Ascending aorta (tissue), 2 donors: ENCODE measurements around the gene C16orf74. TPM values are rescaled to one million over a fixed set of nuclear protein-coding genes. Genes with fewer than 3 reads are reported as not detected.

Experiments used
- DNase-seq, 2 donors: peaks; one replicate each; pipeline ENCODE4 v3.0.0-alpha.2; 2019; ENCODE audit warnings: low spot score in 2 of 2
- H3K27ac ChIP-seq, 2 donors: fragments of 200-600 bp; sonication (generic); one replicate each; pipeline ENCODE4 v1.5.1; 2016 to 2017; ENCODE audit warnings: mild to moderate bottlenecking in 1 of 2
- H3K27me3 ChIP-seq: fragments of 200-600 bp; sonication (generic); one replicate; pipeline ENCODE4 v1.5.1; 2017
- H3K36me3 ChIP-seq, 2 donors: fragments of 200-600 bp; sonication (generic); one replicate each; pipeline ENCODE4 v1.5.1; 2016
- H3K4me1 ChIP-seq, 2 donors: fragments of 200-600 bp; sonication (generic); one replicate each; pipeline ENCODE4 v1.5.1; 2016 to 2017; ENCODE audit warnings: mild to moderate bottlenecking in 1 of 2
- H3K4me3 ChIP-seq, 2 donors: fragments of 200-600 bp; sonication (generic); one replicate each; pipeline ENCODE4 v1.5.1; 2016 to 2017; ENCODE audit warnings: mild to moderate bottlenecking in 1 of 2
- H3K9me3 ChIP-seq, 2 donors: fragments of 200-600 bp; sonication (generic); one replicate each; pipeline ENCODE4 v1.5.1; 2016
- intact Hi-C: fragments of 100-400 bp; cut with DNase I; formaldehyde crosslinking; loops from one replicate; pipeline ENCODE4 v1.15.1; 2023
- total RNA-seq: library from RNA; depleted of rRNA; stranded (reverse); fragments of >200 nt; gene quantifications from one replicate; pipeline ENCODE4 v1.1.0, GENCODE V29; 2016
- TF ChIP-seq, protein P1 (sequence below), 3 experiments: fragments of 200-600 bp in 2 of 3; fragments of 450-650 bp in 1 of 3; sonication (generic) in 2 of 3; IDR thresholded peaks; one replicate each; pipeline ENCODE4 v1.5.1; 2016 to 2019; ENCODE audit warnings: antibody characterized with exemption in 3 of 3, mild to moderate bottlenecking in 1 of 3, moderate library complexity in 1 of 3

C16orf74 gene
- total RNA-seq, 1 donor from 2014 or later: not detected

DNA sequence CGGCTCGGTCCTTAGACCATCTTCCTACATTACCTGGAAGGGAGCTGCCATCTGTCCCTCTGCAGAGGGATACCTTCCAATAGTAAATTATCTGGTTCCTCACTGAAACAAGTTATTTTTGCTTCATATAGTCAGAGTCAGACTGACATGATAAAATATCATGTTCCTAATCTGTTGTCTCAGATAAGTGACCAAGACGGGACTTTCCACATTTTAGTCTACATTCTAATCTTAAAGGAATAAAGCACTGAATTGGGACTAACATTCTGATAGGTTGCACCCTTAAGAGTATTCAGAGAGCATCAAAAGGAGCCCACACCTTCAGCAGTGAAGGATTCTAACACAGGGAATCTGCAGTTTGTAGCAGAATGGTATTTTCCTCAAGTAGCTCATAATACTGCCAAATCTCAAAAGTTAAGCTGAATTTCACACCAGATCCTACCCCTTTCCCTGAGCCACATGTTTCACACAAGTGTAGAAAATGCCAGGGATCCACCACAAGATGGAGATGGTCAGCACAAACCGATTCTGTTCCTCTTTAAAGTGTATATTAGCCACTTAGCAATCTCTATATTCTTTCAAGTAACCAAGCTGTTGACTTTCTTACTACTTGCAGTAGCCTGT is 75.5 kb downstream of the C16orf74 start:
- Histone ChIP-seq H3K27ac (no peak overlapping the region), H3K36me3 (peaks cover 23 to 40% of the 10 kb centered on the region in 2 donors), H3K4me3 (no peak overlapping the region), H3K4me1 (peaks cover 0 to 2% of the 10 kb centered on the region in 2 donors), H3K9me3 (no peaks in the 10 kb centered on the region), H3K27me3 (no peaks in the 10 kb centered on the region)
- TF ChIP-seq, protein P1, sequence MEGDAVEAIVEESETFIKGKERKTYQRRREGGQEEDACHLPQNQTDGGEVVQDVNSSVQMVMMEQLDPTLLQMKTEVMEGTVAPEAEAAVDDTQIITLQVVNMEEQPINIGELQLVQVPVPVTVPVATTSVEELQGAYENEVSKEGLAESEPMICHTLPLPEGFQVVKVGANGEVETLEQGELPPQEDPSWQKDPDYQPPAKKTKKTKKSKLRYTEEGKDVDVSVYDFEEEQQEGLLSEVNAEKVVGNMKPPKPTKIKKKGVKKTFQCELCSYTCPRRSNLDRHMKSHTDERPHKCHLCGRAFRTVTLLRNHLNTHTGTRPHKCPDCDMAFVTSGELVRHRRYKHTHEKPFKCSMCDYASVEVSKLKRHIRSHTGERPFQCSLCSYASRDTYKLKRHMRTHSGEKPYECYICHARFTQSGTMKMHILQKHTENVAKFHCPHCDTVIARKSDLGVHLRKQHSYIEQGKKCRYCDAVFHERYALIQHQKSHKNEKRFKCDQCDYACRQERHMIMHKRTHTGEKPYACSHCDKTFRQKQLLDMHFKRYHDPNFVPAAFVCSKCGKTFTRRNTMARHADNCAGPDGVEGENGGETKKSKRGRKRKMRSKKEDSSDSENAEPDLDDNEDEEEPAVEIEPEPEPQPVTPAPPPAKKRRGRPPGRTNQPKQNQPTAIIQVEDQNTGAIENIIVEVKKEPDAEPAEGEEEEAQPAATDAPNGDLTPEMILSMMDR (IDR thresholded peaks at IDR 0.05): peak in 1 of 3 experiments; percentile 24
- intact Hi-C loops: no loop called here
- DNase-seq: no peak

DNA sequence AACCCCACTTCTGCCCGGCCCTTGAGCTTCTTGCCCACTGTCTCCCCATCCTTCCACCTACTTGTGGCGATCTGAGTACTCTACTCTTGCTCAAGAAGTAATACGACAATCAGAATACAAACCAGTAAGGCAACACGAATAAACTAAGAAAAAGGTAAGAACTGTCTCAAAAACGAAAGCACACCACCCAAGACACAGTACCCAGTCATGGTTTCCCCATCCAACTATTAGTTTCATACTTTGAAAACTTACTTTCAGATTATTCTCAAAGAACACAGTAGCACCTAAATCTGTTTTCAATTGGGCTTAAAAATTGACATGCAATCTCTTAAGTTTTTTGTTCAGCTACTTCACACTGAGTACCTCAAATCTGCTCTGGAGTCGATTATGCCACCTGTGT is 76.1 kb downstream of the C16orf74 start:
- Histone ChIP-seq H3K27ac (peak overlapping the region in 1 of 2 donors; percentile 44), H3K9me3 (no peaks in the 10 kb centered on the region), H3K4me1 (peaks cover 0 to 2% of the 10 kb centered on the region in 2 donors), H3K27me3 (no peaks in the 10 kb centered on the region), H3K4me3 (no peak overlapping the region), H3K36me3 (peaks cover 26 to 45% of the 10 kb centered on the region in 2 donors)
- intact Hi-C loops: no loop called here
- no peak for DNase-seq
- TF ChIP-seq, protein P1 (IDR thresholded peaks at IDR 0.05): no peak

DNA sequence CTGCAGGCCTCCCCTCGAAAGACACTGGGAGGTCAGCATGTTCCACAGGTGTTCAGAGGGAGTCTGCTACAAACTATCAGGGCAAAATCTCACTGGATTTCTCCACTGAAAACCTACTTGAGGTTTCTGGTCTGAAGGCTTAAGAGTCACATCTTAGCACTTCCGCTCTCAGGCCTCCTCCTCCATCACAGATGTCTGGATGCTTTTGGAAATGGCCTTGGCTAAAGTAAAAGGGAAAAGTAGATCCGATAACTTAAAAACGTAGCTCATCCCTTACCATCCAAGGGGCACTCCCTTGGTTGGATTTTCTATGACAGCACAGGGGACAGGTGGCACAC is 76.5 kb downstream of the C16orf74 start:
- peak overlapping the region in 1 of 2 donors; percentile 44 for H3K27ac ChIP-seq
- no peaks in the 10 kb centered on the region for H3K27me3 ChIP-seq
- H3K9me3 ChIP-seq: no peaks in the 10 kb centered on the region
- no peak for DNase-seq
- TF ChIP-seq, protein P1 (IDR thresholded peaks at IDR 0.05): no peak
- peaks cover 0 to 2% of the 10 kb centered on the region in 2 donors for H3K4me1 ChIP-seq
- intact Hi-C loops: no loop called here
- H3K36me3 ChIP-seq: peaks cover 30 to 49% of the 10 kb centered on the region in 2 donors
- H3K4me3 ChIP-seq: no peak overlapping the region

DNA sequence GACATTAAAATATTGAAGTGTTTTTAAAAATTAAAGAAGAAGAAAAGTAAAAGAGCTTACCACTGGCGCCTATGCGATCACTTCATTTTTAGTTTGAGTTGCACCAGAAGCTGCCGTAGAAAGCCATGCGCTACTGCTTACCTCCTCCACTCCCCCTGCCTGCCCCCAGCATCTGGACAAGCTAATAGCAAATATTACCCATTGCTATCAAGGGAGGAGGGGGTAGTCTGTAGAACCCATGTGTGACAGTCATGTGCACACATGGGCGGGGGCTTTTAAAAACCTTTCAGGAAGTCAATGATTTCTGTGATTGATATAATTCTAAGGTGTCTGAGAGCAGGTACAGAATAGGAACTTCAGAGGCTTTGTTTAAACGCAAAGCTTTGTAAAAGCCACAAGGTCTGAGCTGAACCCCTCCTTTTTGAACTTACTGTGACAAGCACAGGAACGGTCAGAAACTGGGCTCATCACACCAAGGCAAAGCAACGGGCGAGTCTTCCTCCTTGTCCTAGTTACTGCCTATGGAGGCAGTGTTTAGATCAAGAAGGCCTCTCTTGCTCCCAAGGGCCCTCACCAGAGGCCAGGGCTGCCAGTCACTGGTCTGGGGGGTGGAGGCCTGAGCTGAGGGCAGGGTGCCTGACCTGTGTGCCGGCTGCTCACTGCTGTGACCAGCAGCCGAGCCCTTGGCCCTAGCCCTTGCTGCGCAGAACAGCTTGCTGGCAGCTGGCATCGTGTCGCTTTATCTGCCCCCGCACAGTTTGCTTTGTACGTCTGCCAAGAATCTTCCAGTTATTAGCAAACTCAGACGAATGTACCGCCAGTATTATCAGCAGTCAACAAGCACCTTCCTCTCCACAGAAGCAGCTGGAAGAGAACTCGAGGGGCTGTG is 77.1 kb downstream of the C16orf74 start:
- peak overlapping the region; percentile 16 to 44 for H3K27ac ChIP-seq
- DNase-seq: no peak
- H3K9me3 ChIP-seq: no peaks in the 10 kb centered on the region
- H3K27me3 ChIP-seq: no peaks in the 10 kb centered on the region
- intact Hi-C loops: no loop called here
- H3K36me3 ChIP-seq: peaks cover 34 to 56% of the 10 kb centered on the region in 2 donors
- H3K4me3 ChIP-seq: no peak overlapping the region
- TF ChIP-seq, protein P1 (IDR thresholded peaks at IDR 0.05): no peak
- H3K4me1 ChIP-seq: peaks cover 0 to 2% of the 10 kb centered on the region in 2 donors

DNA sequence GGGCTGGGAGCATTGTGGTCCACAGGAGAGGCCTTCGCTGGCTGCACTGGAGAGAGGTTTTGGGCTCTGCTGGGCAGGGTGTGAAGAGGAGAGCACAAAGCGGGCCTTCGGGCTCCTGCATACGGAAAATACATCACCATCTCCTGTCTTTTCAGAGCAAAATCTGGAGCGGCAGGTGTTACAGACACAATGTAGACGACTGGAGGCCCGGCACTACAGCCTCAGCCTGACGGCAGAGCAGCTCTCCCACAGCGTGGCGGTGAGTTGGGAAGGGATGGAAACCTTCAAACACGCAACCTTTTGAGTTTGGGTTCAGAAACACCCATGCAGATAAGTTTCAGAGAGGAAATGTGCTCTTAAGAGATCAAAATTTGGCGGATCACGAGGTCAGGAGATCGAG is 80.1 kb downstream of the C16orf74 start:
- Histone ChIP-seq H3K9me3 (no peaks in the 10 kb centered on the region), H3K4me1 (peaks cover 0 to 2% of the 10 kb centered on the region in 2 donors), H3K27ac (no peak overlapping the region), H3K36me3 (peaks cover 61 to 77% of the 10 kb centered on the region in 2 donors), H3K27me3 (no peaks in the 10 kb centered on the region), H3K4me3 (no peak overlapping the region)
- no peak for DNase-seq
- intact Hi-C loops: no loop called here
- TF ChIP-seq, protein P1 (IDR thresholded peaks at IDR 0.05): no peak
